SK-N-SH (cell line): ENCODE results near the gene MACO1. TPM values are rescaled to one million over a fixed set of nuclear protein-coding genes. Genes with fewer than 3 reads are reported as not detected.

Experiments used
- CTCF ChIA-PET: fragments of 300-600, 350-600 bp; formaldehyde crosslinking; extraction: SDS; loops from one replicate; lab custom pipeline; 2021; lab: Yijun Ruan, JAX
- POLR2A ChIA-PET: fragments of 350-600 bp; sonication (Branson Sonifier 250); formaldehyde crosslinking; extraction: SDS; loops from one replicate; lab custom pipeline; 2020; ENCODE audit warnings: antibody characterized with exemption, inconsistent platforms; lab: Yijun Ruan, JAX
- DNase-seq: peaks from one replicate; pipeline ENCODE4 v3.0.0; 2012
- H2AFZ ChIP-seq: fragments of 200-600 bp; sonication (generic); 2 replicates; pipeline ENCODE4 v1.8.1; 2016; ENCODE audit warnings: antibody characterized with exemption, mild to moderate bottlenecking, low read depth
- H3F3A ChIP-seq: fragments of 200-600 bp; sonication (generic); replicated peaks from 2 replicates; pipeline ENCODE3; 2016; ENCODE audit warnings: antibody characterized with exemption, mild to moderate bottlenecking; ENCODE audit not compliant: insufficient read depth
- H3K27ac ChIP-seq, 2 experiments: fragments of 200-500 bp in 1 of 2; fragments of 200-600 bp in 1 of 2; sonication (Bioruptor generic) in 1 of 2; sonication (generic), shearing (Covaris generic) in 1 of 2; 2 replicates each; pipeline versions ENCODE4 v1.5.1 to v1.6.1; 2014 to 2016; ENCODE audit warnings: low read depth in 2 of 2, inconsistent platforms in 1 of 2, low read length in 1 of 2, mild to moderate bottlenecking in 1 of 2, mixed read lengths in 1 of 2
- H3K27me3 ChIP-seq: fragments of 200-600 bp; sonication (generic), shearing (Covaris generic); 2 replicates; pipeline ENCODE4 v1.6.1; 2016; ENCODE audit warnings: mixed run types; ENCODE audit not compliant: insufficient read depth
- H3K36me3 ChIP-seq, 2 experiments: fragments of 200-500 bp in 1 of 2; fragments of 200-600 bp in 1 of 2; sonication (Bioruptor generic) in 1 of 2; sonication (generic) in 1 of 2; replicated peaks in 1 of 2; 2 replicates each; pipeline versions ENCODE3 to v1.5.1; 2014 to 2016; ENCODE audit warnings: low read length in 1 of 2, mild to moderate bottlenecking in 1 of 2; ENCODE audit not compliant: insufficient read depth in 2 of 2, control insufficient read depth in 1 of 2
- H3K4me1 ChIP-seq, 2 experiments: fragments of 200-500 bp in 1 of 2; fragments of 200-600 bp in 1 of 2; sonication (Bioruptor generic) in 1 of 2; sonication (generic), shearing (Covaris generic) in 1 of 2; 2 replicates each; pipeline versions ENCODE4 v1.5.1 to v1.6.1; 2014 to 2016; ENCODE audit warnings: low read depth in 1 of 2, low read length in 1 of 2, mixed run types in 1 of 2; ENCODE audit not compliant: insufficient read depth in 2 of 2, control insufficient read depth in 1 of 2
- H3K4me2 ChIP-seq: fragments of 200-600 bp; sonication (generic), shearing (Covaris generic); 2 replicates; pipeline ENCODE4 v1.6.1; 2017; ENCODE audit warnings: mixed run types
- H3K4me3 ChIP-seq, 2 experiments: fragments of 200-500 bp in 1 of 2; fragments of 200-600 bp in 1 of 2; sonication (Bioruptor generic) in 1 of 2; sonication (generic), shearing (Covaris generic) in 1 of 2; 2 replicates each; pipeline versions ENCODE4 v1.5.1 to v1.8.1; 2014 to 2016; ENCODE audit warnings: low read depth in 2 of 2, inconsistent platforms in 1 of 2, low read length in 1 of 2, mild to moderate bottlenecking in 1 of 2, mixed read lengths in 1 of 2, moderate library complexity in 1 of 2
- H3K79me2 ChIP-seq: fragments of 200-600 bp; sonication (generic); 2 replicates; pipeline ENCODE4 v1.8.1; 2017; ENCODE audit warnings: mild to moderate bottlenecking; ENCODE audit not compliant: insufficient read depth
- H3K9ac ChIP-seq: fragments of 200-600 bp; sonication (generic); 2 replicates; pipeline ENCODE4 v1.6.1; 2017; ENCODE audit warnings: mixed run types
- H3K9me2 ChIP-seq: fragments of 200-600 bp; sonication (generic); 2 replicates; pipeline ENCODE4 v1.6.1; 2017; ENCODE audit warnings: mixed run types
- H3K9me3 ChIP-seq: fragments of 200-600 bp; sonication (generic); 2 replicates; pipeline ENCODE4 v1.6.1; 2017; ENCODE audit warnings: mixed run types, mild to moderate bottlenecking, moderate library complexity
- H4K20me1 ChIP-seq: fragments of 200-600 bp; sonication (generic); 2 replicates; pipeline ENCODE4 v1.6.1; 2017; ENCODE audit warnings: mild to moderate bottlenecking, mixed run types; ENCODE audit not compliant: insufficient read depth
- CHD2 ChIP-seq: fragments of 150-350 bp; IDR thresholded peaks from 2 replicates; pipeline ENCODE4 v1.6.1; 2018; ENCODE audit warnings: low read length; ENCODE audit not compliant: partially characterized antibody
- CTCF ChIP-seq: fragments of 200-600 bp; sonication (generic); IDR thresholded peaks from 2 replicates; pipeline ENCODE4 v1.6.1; 2017; ENCODE audit warnings: antibody characterized with exemption, mild to moderate bottlenecking, moderate library complexity
- FOXM1 ChIP-seq: IDR thresholded peaks from 2 replicates; pipeline ENCODE4 v1.4.0; 2012; ENCODE audit warnings: low read depth, mild to moderate bottlenecking
- IRF3 ChIP-seq: fragments of 150-350 bp; IDR thresholded peaks from 2 replicates; pipeline ENCODE4 v1.6.1; 2016; ENCODE audit warnings: mild to moderate bottlenecking, low read depth, low read length
- MAX ChIP-seq: IDR thresholded peaks from 2 replicates; pipeline ENCODE4 v1.4.0; 2012; ENCODE audit warnings: low read depth
- MXI1 ChIP-seq: IDR thresholded peaks from 2 replicates; pipeline ENCODE4 v1.6.1; 2012; ENCODE audit warnings: mild to moderate bottlenecking, low read depth, low read length, improper control_type of control experiment
- NRF1 ChIP-seq: IDR thresholded peaks from 2 replicates; pipeline ENCODE4 v1.6.1; 2012; ENCODE audit warnings: low read depth, mild to moderate bottlenecking, low read length
- POLR2AphosphoS5 ChIP-seq: IDR thresholded peaks from 2 replicates; pipeline ENCODE4 v1.6.1; 2012; ENCODE audit warnings: low read depth, low read length
- SMC3 ChIP-seq: IDR thresholded peaks from 2 replicates; pipeline ENCODE4 v1.6.1; 2012; ENCODE audit warnings: low read depth, low read length, improper control_type of control experiment
- TAF1 ChIP-seq: IDR thresholded peaks from 2 replicates; pipeline ENCODE4 v1.6.1; 2012; ENCODE audit warnings: low read depth, mild to moderate bottlenecking, low read length, moderate library complexity, borderline replicate concordance
- TEAD4 ChIP-seq: IDR thresholded peaks from 2 replicates; pipeline ENCODE4 v1.4.0; 2012; ENCODE audit warnings: mild to moderate bottlenecking, borderline replicate concordance; ENCODE audit not compliant: insufficient read depth
- WGBS: methylation state at CpG from one replicate; pipeline ENCODE4 v1.1.6; 2017; ENCODE audit warnings: low lambda C conversion rate; 5-methylcytosine and 5-hydroxymethylcytosine counted together
- polyA plus RNA-seq, 3 experiments: library from polyadenylated mRNA; depleted of rRNA; stranded (reverse); fragments of >200 nt; gene quantifications; 2 replicates each; pipeline ENCODE4 v1.2.3, GENCODE V29; 2012
- TF ChIP-seq, protein P1 (sequence below): IDR thresholded peaks from 2 replicates; pipeline ENCODE4; 2012
- TF ChIP-seq, protein P2 (sequence below): fragments of 150-350 bp; IDR thresholded peaks from 2 replicates; pipeline ENCODE4 v1.6.1; 2017; ENCODE audit warnings: antibody characterized with exemption, low read length, low read depth, borderline replicate concordance

MACO1 gene
- polyA plus RNA-seq, 1 of the 3 experiments (the other 2 are of a cell fraction): 6.9 TPM

- Histone ChIP-seq H3K27me3 (no peaks in the 10 kb centered on the region), H3K9me2 (no peaks in the 10 kb centered on the region), H3K4me2 (no peak overlapping the region), H3K79me2 (peaks cover 98% of the 10 kb centered on the region), H3F3A (peaks cover 34% of the 10 kb centered on the region), H3K9ac (no peak overlapping the region), H3K36me3 (peaks cover 0 to 8% of the 10 kb centered on the region in 2 experiments), H3K27ac (no peak overlapping the region), H3K4me1 (peaks cover 19 to 23% of the 10 kb centered on the region in 2 experiments; a peak in 3 of 4 replicates), H2AFZ (no peak overlapping the region), H3K9me3 (no peaks in the 10 kb centered on the region), H4K20me1 (peaks cover 35% of the 10 kb centered on the region)
- no peak for DNase-seq
- TF ChIP-seq, protein P1, sequence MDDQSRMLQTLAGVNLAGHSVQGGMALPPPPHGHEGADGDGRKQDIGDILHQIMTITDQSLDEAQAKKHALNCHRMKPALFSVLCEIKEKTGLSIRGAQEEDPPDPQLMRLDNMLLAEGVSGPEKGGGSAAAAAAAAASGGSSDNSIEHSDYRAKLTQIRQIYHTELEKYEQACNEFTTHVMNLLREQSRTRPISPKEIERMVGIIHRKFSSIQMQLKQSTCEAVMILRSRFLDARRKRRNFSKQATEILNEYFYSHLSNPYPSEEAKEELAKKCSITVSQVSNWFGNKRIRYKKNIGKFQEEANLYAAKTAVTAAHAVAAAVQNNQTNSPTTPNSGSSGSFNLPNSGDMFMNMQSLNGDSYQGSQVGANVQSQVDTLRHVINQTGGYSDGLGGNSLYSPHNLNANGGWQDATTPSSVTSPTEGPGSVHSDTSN: no peak
- TF ChIP-seq TEAD4 (no peak), SMC3 (no peak), FOXM1 (no peak), TAF1 (no peak), POLR2AphosphoS5 (no peak), CHD2 (no peak), NRF1 (no peak), MXI1 (no peak), MAX (no peak), IRF3 (no peak), CTCF (no peak)
- TF ChIP-seq, protein P2, sequence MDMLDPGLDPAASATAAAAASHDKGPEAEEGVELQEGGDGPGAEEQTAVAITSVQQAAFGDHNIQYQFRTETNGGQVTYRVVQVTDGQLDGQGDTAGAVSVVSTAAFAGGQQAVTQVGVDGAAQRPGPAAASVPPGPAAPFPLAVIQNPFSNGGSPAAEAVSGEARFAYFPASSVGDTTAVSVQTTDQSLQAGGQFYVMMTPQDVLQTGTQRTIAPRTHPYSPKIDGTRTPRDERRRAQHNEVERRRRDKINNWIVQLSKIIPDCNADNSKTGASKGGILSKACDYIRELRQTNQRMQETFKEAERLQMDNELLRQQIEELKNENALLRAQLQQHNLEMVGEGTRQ: no peak
- TF ChIP-seq, all 33 proteins: peak for 0
- CTCF ChIA-PET: no interaction called here
- WGBS: 99% methylated on average over 6 of the region's 6 CpGs
- POLR2A ChIA-PET: interaction anchor here (0.7 kb wide), 1 partner anchor 140 kb away, joined by 5 read pairs; no protein-coding TSS in a partner anchor
- H3K4me3 ChIP-seq: no peak overlapping the region
Observed at GRCh38 chr1:25439287-25439686, 8.6 kb downstream of the MACO1 start.
